Endodermal cell (in vitro differentiated cells): ENCODE data around the gene ETNPPL. TPM values are rescaled to one million over a fixed set of nuclear protein-coding genes. Genes with fewer than 3 reads are reported as not detected.

Experiments used
- DNase-seq: peaks from one replicate; pipeline ENCODE4 v3.0.0-alpha.2; 2017
- H3K27ac ChIP-seq: 2 replicates; pipeline ENCODE4 v1.5.1; 2013; ENCODE audit warnings: mild to moderate bottlenecking, low read depth, low read length, moderate library complexity
- H3K27me3 ChIP-seq: 2 replicates; pipeline ENCODE4 v1.6.1; 2013; ENCODE audit warnings: mild to moderate bottlenecking, low read length, moderate library complexity; ENCODE audit not compliant: insufficient read depth, control insufficient read depth, poor library complexity, severe bottlenecking
- H3K36me3 ChIP-seq: 2 replicates; pipeline ENCODE4 v1.7.0; 2013; ENCODE audit warnings: mild to moderate bottlenecking, low read length, moderate library complexity; ENCODE audit not compliant: control insufficient read depth, insufficient read depth
- H3K4me1 ChIP-seq: one replicate; pipeline ENCODE4 v1.7.0; 2013; ENCODE audit warnings: low read length; ENCODE audit not compliant: control insufficient read depth, insufficient read depth
- H3K4me3 ChIP-seq: 2 replicates; pipeline ENCODE4 v1.5.1; 2013; ENCODE audit warnings: mild to moderate bottlenecking, low read length, moderate library complexity
- H3K9ac ChIP-seq: 2 replicates; pipeline ENCODE4 v1.6.1; 2013; ENCODE audit warnings: mild to moderate bottlenecking, low read length, moderate library complexity; ENCODE audit not compliant: poor library complexity, severe bottlenecking; ENCODE audit errors: extremely low read depth
- H3K9me3 ChIP-seq: 2 replicates; pipeline ENCODE4 v1.6.1; 2013; ENCODE audit warnings: mild to moderate bottlenecking, low read length, moderate library complexity; ENCODE audit not compliant: control insufficient read depth
- H3K27ac Mint-ChIP-seq: 2 replicates; pipeline ENCODE4 v1.8.0; 2020; ENCODE audit warnings: mixed read lengths
- H3K27me3 Mint-ChIP-seq: 2 replicates; pipeline ENCODE4 v1.8.0; 2021; ENCODE audit warnings: mild to moderate bottlenecking, mixed read lengths; ENCODE audit not compliant: insufficient read depth
- H3K36me3 Mint-ChIP-seq: 2 replicates; pipeline ENCODE4 v1.8.0; 2020; ENCODE audit warnings: low read depth, mixed read lengths
- H3K4me1 Mint-ChIP-seq: 2 replicates; pipeline ENCODE4 v1.8.0; 2020; ENCODE audit warnings: mixed read lengths
- H3K4me3 Mint-ChIP-seq: 2 replicates; pipeline ENCODE4 v1.8.0; 2020; ENCODE audit warnings: mild to moderate bottlenecking, moderate library complexity, mixed read lengths
- H3K9me3 Mint-ChIP-seq: 2 replicates; pipeline ENCODE4 v1.8.0; 2020; ENCODE audit warnings: mild to moderate bottlenecking, mixed read lengths
- CTCF ChIP-seq: fragments of 200-600 bp; sonication (generic); conservative IDR thresholded peaks from 2 replicates; pipeline ENCODE4 v1.5.0; 2021; ENCODE audit warnings: antibody characterized with exemption, mild to moderate bottlenecking
- WGBS, 2 experiments: methylation state at CpG; one replicate each; pipeline versions ENCODE4 v1.1.5 to v1.1.7; 2013; ENCODE audit warnings: missing lambda C conversion rate in 2 of 2, mixed read lengths in 1 of 2; ENCODE audit not compliant: insufficient coverage in 1 of 2, insufficient read length in 1 of 2; 5-methylcytosine and 5-hydroxymethylcytosine counted together
- total RNA-seq, 2 donors: library from RNA; stranded (reverse); fragmentation: NEBNext Ultra II Directional in 1 of 2; extraction: Animal tissue kit (Norgen Biotek cat#: 25700) in 1 of 2; gene quantifications; 2 replicates in 1 of 2; 3 replicates in 1 of 2; pipeline ENCODE4 v1.2.1, GENCODE V29; 2021

ETNPPL gene
- total RNA-seq, 2 donors from 2014 or later: 9.6 to 13.2 TPM

GRCh38 chr4:108695062-108695461 is 67.8 kb downstream of the ETNPPL start:
- H3K4me1 Mint-ChIP-seq: peaks cover 21% of the 10 kb centered on the region
- no peaks in the 10 kb centered on the region for H3K9me3 Mint-ChIP-seq
- H3K27ac Mint-ChIP-seq: no peak overlapping the region
- no peak overlapping the region for H3K27ac ChIP-seq
- DNase-seq: no peak
- no peaks in the 10 kb centered on the region for H3K27me3 Mint-ChIP-seq
- no peak overlapping the region for H3K9ac ChIP-seq
- 100% methylated on average over 1 of the region's 1 CpG; no CpG with 5 or more reads in 1 of the 2 experiments for WGBS, 2 experiments
- no peaks in the 10 kb centered on the region for H3K36me3 Mint-ChIP-seq
- no peaks in the 10 kb centered on the region for H3K36me3 ChIP-seq
- H3K4me3 ChIP-seq: no peak overlapping the region
- no peak overlapping the region for H3K4me3 Mint-ChIP-seq
- no peaks in the 10 kb centered on the region for H3K9me3 ChIP-seq
- no peak for TF ChIP-seq CTCF
- H3K27me3 ChIP-seq: no peaks in the 10 kb centered on the region
- peaks cover 2% of the 10 kb centered on the region for H3K4me1 ChIP-seq

- no peak overlapping the region for H3K27ac Mint-ChIP-seq
- no peak for TF ChIP-seq CTCF
- H3K4me3 Mint-ChIP-seq: no peak overlapping the region
- WGBS, 2 experiments: 88% methylated on average over 2 to 3 of the region's 3 CpGs
- H3K4me1 Mint-ChIP-seq: peaks cover 19% of the 10 kb centered on the region
- H3K36me3 Mint-ChIP-seq: no peaks in the 10 kb centered on the region
- H3K4me3 ChIP-seq: no peak overlapping the region
- no peaks in the 10 kb centered on the region for H3K9me3 Mint-ChIP-seq
- no peak overlapping the region for H3K27ac ChIP-seq
- no peaks in the 10 kb centered on the region for H3K9me3 ChIP-seq
- H3K4me1 ChIP-seq: peaks cover 2% of the 10 kb centered on the region
- no peak overlapping the region for H3K9ac ChIP-seq
- no peak for DNase-seq
- no peaks in the 10 kb centered on the region for H3K36me3 ChIP-seq
- no peaks in the 10 kb centered on the region for H3K27me3 Mint-ChIP-seq
- H3K27me3 ChIP-seq: no peaks in the 10 kb centered on the region
Measured at GRCh38 chr4:108694423-108694822, 68.4 kb downstream of the ETNPPL start.

GRCh38 chr4:108693819-108694218 is 69.0 kb downstream of the ETNPPL start:
- no peak overlapping the region for H3K9ac ChIP-seq
- no peak overlapping the region for H3K27ac ChIP-seq
- H3K4me3 Mint-ChIP-seq: no peak overlapping the region
- no peak for TF ChIP-seq CTCF
- no peak overlapping the region for H3K4me3 ChIP-seq
- peaks cover 17% of the 10 kb centered on the region for H3K4me1 Mint-ChIP-seq
- no peaks in the 10 kb centered on the region for H3K9me3 ChIP-seq
- no peaks in the 10 kb centered on the region for H3K36me3 Mint-ChIP-seq
- H3K27me3 ChIP-seq: no peaks in the 10 kb centered on the region
- H3K36me3 ChIP-seq: no peaks in the 10 kb centered on the region
- H3K9me3 Mint-ChIP-seq: no peaks in the 10 kb centered on the region
- DNase-seq: no peak
- WGBS, 2 experiments: 85 to 97% methylated on average over 2 to 3 of the region's 3 CpGs
- peaks cover 2% of the 10 kb centered on the region for H3K4me1 ChIP-seq
- no peak overlapping the region for H3K27ac Mint-ChIP-seq
- H3K27me3 Mint-ChIP-seq: no peaks in the 10 kb centered on the region
